MCF 10A (cell line): ENCODE results near the gene GOLGA6L2. TPM values are rescaled to one million over a fixed set of nuclear protein-coding genes. Genes with fewer than 3 reads are reported as not detected.

ENCODE experiments used
- BruUV-seq: library from RNA; stranded (reverse); fragments of 400-500 nt; replicated peaks from 2 replicates; lab custom pipeline; 2021; lab: Mats Ljungman, UMichigan
- CTCF ChIA-PET: fragments of 300-600 bp; sonication (Branson Sonifier 250); formaldehyde crosslinking; extraction: SDS; loops from one replicate; lab custom pipeline; 2021; ENCODE audit warnings: antibody characterized with exemption, inconsistent platforms; lab: Yijun Ruan, JAX
- POLR2A ChIA-PET: fragments of 300-600, 350-650 bp; sonication (Branson Sonifier 250); formaldehyde crosslinking; extraction: SDS; loops from one replicate; lab custom pipeline; 2020; ENCODE audit warnings: antibody characterized with exemption, inconsistent platforms; lab: Yijun Ruan, JAX
- DNase-seq: peaks from one replicate; pipeline ENCODE4 v3.0.0-alpha.2; 2018; ENCODE audit not compliant: unreplicated experiment
- H3K27ac Mint-ChIP-seq: one replicate; pipeline ENCODE4 v1.8.0; 2022; ENCODE audit warnings: mild to moderate bottlenecking, low read depth, mixed read lengths; ENCODE audit not compliant: unreplicated experiment
- H3K27me3 Mint-ChIP-seq: one replicate; pipeline ENCODE4 v1.8.0; 2022; ENCODE audit warnings: mixed read lengths; ENCODE audit not compliant: insufficient read depth, unreplicated experiment
- H3K36me3 Mint-ChIP-seq: one replicate; pipeline ENCODE4 v1.8.0; 2022; ENCODE audit warnings: mild to moderate bottlenecking, moderate library complexity, mixed read lengths; ENCODE audit not compliant: insufficient read depth, unreplicated experiment
- H3K4me1 Mint-ChIP-seq: one replicate; pipeline ENCODE4 v1.8.0; 2022; ENCODE audit warnings: mixed read lengths; ENCODE audit not compliant: insufficient read depth, unreplicated experiment
- H3K4me3 Mint-ChIP-seq: one replicate; pipeline ENCODE4 v1.8.0; 2022; ENCODE audit warnings: mild to moderate bottlenecking, moderate library complexity, mixed read lengths; ENCODE audit not compliant: unreplicated experiment
- H3K9me3 Mint-ChIP-seq: one replicate; pipeline ENCODE4 v1.8.0; 2022; ENCODE audit warnings: mixed read lengths; ENCODE audit not compliant: unreplicated experiment
- CTCF ChIP-seq: fragments of 200-600 bp; IDR thresholded peaks from one replicate; pipeline ENCODE4 v1.8.0; 2022; ENCODE audit warnings: antibody characterized with exemption, mild to moderate bottlenecking; ENCODE audit not compliant: unreplicated experiment
- intact Hi-C: fragments of 100-400 bp; cut with micrococcal nuclease; formaldehyde crosslinking; loops from 2 replicates; pipeline ENCODE4 v1.14.1; 2022
- total RNA-seq: library from RNA; stranded (reverse); gene quantifications from 2 replicates; pipeline ENCODE4 v1.2.3, GENCODE V29; 2022

GOLGA6L2 gene
- total RNA-seq, 1 experiment from 2014 or later, result not detected

GRCh38 chr15:23472033-23472432 is 25.0 kb upstream of the GOLGA6L2 start:
- H3K27me3 Mint-ChIP-seq, result no peaks in the 10 kb centered on the region
- H3K9me3 Mint-ChIP-seq, result no peaks in the 10 kb centered on the region
- CTCF ChIA-PET, result no interaction called here
- no peak for TF ChIP-seq CTCF
- no peak overlapping the region for H3K27ac Mint-ChIP-seq
- BruUV-seq, result no TSS peak
- no peak for DNase-seq
- intact Hi-C loops, result no loop called here
- H3K36me3 Mint-ChIP-seq, result no peaks in the 10 kb centered on the region
- POLR2A ChIA-PET, result no interaction called here
- H3K4me1 Mint-ChIP-seq, result no peaks in the 10 kb centered on the region
- no peak overlapping the region for H3K4me3 Mint-ChIP-seq

DNA sequence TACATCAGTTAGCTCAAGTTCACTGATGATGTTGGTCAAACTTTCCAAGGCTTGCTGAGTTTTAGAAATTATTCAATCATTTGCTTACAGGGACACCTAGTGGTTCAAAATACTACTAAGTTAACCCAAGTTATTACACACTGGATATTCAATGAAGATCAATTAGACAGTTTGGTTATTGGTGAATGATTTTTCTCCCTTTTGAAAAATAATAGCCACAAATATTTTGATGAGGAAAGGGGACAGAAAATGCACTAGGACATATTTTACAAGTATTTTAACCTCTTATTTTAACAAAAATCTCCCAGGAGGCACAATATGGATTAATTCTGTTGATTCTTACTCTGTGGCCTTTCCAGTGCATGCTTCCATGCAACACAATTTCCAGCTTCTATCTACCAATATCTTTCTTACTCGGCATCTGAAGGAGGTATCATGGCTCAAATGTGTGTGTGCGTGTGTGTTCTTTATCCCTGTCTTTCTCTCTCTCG is 20.1 kb upstream of the GOLGA6L2 start:
- intact Hi-C loops, result loop anchor here (5.0 kb wide), 1 partner anchor 430 kb away; the partner anchor contains the start of gene TUBGCP5
- H3K27ac Mint-ChIP-seq, result no peak overlapping the region
- BruUV-seq, result no TSS peak
- CTCF ChIA-PET, result interaction anchor here (0.6 to 5.1 kb wide), 10 partner anchors 11 to 556 kb away, joined by 3 to 41 read pairs (median 5); partner anchors contain the start of gene TUBGCP5
- H3K36me3 Mint-ChIP-seq, result no peaks in the 10 kb centered on the region
- H3K4me1 Mint-ChIP-seq, result no peaks in the 10 kb centered on the region
- peaks cover 17% of the 10 kb centered on the region for H3K27me3 Mint-ChIP-seq
- peak; percentile 54 for TF ChIP-seq CTCF
- H3K9me3 Mint-ChIP-seq, result no peaks in the 10 kb centered on the region
- DNase-seq, result peak; percentile 23
- no peak overlapping the region for H3K4me3 Mint-ChIP-seq
- POLR2A ChIA-PET, result no interaction called here

DNA sequence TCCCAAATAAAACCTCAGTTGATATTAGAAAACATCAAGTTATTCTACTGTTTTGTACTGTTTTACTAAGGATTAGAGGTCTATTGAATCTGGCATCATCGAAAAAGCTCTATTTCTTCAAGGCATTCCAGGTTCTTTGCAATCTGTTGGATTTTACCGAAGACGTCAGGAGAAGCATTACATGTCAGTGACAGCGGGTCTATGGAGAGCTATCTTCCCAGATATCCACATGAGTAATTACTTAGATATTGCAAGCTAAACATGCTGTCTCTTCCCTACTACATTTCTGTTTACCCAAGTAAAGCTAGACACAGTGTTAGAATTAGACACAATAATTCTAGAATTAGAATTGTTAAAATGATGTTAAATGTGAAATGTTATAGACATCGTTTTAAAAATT is 10.8 kb upstream of the GOLGA6L2 start:
- peaks cover 46% of the 10 kb centered on the region for H3K27me3 Mint-ChIP-seq
- no TSS peak for BruUV-seq
- ChIA-PET POLR2A (no interaction called here), CTCF (interaction anchor here (1.0 to 1.1 kb wide), 2 partner anchors 10 to 421 kb away, joined by 4 read pairs; no protein-coding TSS in a partner anchor)
- DNase-seq, result no peak
- no peak overlapping the region for H3K27ac Mint-ChIP-seq
- no peak for TF ChIP-seq CTCF
- H3K4me1 Mint-ChIP-seq, result no peaks in the 10 kb centered on the region
- no peaks in the 10 kb centered on the region for H3K36me3 Mint-ChIP-seq
- intact Hi-C loops, result no loop called here
- H3K4me3 Mint-ChIP-seq, result no peak overlapping the region
- H3K9me3 Mint-ChIP-seq, result no peaks in the 10 kb centered on the region

DNA sequence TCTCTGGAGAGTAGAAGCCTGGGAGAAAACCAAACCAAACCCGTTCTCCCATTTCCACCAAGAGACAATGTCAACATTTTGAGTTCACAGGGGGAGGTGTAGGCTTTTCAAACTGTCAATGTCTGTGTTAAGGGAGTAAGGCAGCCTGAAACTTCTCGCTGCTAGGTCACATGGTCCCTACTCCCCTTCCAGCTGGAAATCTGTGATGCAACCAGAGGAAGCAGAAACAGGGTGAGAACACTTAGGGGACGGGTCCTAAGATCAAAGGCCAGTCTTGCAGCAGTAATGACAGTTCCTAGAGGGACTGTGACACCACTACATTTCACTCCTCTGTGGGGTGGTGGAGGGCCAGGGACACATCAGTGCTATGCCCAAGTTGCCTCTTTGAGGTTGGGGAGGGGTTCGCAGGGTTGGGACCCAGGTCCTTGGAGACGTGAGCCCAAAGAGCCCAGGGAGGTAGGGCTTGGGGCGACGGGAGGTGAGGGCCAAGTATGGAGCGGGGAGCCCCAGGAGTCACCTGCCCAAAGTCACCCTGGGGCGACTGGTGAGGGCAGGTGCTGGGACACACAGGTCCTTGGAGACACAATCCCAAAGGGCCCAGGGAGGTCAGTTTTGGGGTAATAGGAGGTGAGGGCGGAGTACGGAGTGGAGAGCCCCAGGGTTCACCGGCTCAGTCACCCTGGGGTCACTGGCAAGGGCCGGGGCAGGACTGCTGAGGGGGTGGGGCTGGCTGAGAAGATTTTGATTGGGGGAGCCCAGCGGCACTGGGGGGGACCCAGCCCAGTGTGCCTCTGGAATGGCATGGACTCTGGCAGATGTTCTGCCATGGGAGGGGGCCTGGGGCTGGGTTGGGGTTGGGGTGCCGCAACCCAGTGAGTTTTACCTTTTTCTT is 582 bp downstream of the GOLGA6L2 start:
- H3K9me3 Mint-ChIP-seq, result no peaks in the 10 kb centered on the region

More for the DNA sequence above, 582 bp downstream of the GOLGA6L2 start:
- BruUV-seq, result no TSS peak
- TF ChIP-seq CTCF, result no peak
- H3K27me3 Mint-ChIP-seq, result no peaks in the 10 kb centered on the region
- no peak overlapping the region for H3K27ac Mint-ChIP-seq
- DNase-seq, result no peak
- POLR2A ChIA-PET, result interaction anchor here (0.6 to 0.7 kb wide), 2 partner anchors 28 to 75 kb away, joined by 3 read pairs; no protein-coding TSS in a partner anchor
- no peaks in the 10 kb centered on the region for H3K36me3 Mint-ChIP-seq
- intact Hi-C loops, result no loop called here
- CTCF ChIA-PET, result no interaction called here
- no peak overlapping the region for H3K4me3 Mint-ChIP-seq
- H3K4me1 Mint-ChIP-seq, result no peaks in the 10 kb centered on the region
